Activated CD8-positive, alpha-beta memory T cell treated with anti-CD3 and anti-CD28 coated beads for 1 hour (primary cell): ENCODE data around the gene PLIN1.

Experiments used
- DNase-seq, 2 donors: peaks; one replicate each; pipeline ENCODE4 v3.0.0-alpha.2; 2020; ENCODE audit warnings: low read depth in 1 of 2; ENCODE audit errors: extremely low read depth in 1 of 2

PLIN1 gene

DNA sequence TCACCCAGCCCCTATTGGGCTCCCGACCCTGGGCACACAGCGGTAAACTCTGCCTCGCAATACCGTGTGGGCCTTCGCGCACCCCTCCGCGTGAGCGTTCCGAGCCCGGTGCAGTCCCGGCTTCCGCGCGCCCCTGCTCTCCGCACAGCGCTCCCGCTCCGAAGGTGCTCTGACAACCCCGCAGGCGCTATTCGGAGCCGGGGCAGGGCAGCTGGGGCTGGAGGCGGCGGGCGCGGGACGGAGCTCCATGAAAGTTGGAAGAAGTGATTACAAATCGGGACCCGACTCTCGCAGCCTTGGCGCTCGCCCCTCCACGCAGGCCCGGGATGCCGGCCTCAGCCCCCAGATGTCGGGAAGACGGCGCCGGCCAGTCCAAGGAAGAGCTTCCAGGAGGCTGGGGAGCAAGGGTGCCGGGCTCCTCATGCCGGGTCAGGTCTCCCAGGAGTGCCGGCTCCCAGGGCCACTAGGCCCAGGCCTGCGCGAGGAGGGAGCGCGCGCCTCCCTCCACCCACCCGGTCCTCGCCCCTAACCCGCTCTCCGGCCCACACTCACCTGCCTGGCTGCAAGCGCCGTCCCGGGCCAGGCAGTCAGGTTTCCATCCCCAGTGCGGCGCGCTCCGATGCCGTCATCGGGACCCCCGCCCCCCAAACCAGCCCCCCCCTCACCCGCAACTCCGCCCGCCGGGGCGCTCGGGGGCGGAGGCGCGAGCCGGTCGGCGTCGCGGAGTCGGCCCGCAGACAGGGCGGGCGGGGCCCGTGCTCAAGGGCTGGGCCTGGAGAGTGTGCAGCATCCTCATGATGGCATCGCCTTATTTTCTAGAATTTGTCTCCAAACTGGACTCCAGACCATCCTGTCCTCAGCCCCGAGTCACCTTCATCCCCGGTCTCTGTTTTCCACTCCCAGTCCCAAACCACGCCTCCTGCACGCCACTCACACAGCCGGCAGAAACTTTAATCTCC, 24.0 kb downstream of the PLIN1 start, which contains the start of gene KIF7:
Gene KIF7, minus strand, starts transcription at position 621 of the 959 bp plus-strand sequence. CDS start 2,537 bp downstream, outside the sequence.
- DNase-seq: no peak

DNA sequence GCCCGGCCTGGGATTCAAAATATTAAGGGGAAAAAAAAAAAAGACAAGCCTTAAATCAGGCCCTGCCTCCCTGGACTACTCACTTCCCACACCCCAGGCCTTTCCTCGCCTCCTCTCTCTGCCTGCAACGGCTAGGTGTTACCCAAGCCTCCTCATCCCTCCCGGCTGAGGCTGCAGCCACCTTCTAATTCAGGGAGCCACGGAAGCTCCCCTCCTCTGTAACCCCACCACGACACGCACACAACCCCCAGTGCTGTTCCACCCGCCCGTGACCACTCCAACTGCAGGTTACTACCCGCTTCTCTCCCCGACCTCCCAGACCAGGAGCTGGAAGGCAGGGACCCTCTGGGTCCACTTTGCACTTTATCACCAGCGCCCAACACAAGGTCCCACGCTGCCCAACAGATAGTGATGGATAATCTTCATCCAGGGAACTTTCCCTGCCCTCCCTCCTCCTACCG, 24.8 kb downstream of the PLIN1 start:
- DNase-seq: no peak

DNA sequence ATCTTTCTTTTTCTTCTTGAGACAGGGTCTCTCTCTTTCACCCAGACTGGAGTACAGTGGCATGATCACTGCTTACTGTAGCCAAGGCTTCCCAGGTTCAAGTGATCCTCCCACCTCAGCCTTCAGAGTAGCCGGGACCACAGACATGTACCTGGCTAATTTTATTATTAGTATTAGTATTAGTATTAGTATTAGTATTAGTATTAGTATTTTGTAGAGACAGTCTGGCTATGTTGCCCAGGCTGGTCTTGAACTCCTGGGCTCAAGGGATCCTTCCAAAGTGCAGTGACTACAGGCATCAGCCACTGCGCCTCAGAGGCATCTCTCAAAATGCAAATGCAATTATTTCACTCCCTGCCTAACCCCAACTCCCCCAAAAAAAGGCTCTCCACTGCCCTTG, 25.6 kb downstream of the PLIN1 start:
- no peak for DNase-seq

DNA sequence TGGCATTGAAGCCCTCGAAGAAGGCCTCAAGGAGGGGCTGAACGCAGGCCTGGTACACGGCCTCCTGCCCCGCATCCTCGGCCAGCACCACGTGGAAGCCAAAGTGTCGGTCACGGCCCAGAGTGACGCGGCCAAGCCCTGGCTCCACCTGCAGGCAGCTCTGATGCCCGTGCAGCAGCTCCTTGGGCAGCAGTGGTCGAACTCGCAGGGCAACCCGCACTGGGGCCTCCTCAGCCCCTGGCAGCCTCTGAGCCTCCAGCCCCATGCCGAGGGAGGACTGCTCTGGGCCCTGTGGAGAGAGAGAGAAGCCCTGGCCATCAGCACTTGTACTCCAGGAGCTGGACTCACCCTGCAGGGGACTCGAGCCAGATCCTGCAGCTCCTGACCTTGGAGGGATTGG, 26.5 kb downstream of the PLIN1 start:
- DNase-seq: no peak

DNA sequence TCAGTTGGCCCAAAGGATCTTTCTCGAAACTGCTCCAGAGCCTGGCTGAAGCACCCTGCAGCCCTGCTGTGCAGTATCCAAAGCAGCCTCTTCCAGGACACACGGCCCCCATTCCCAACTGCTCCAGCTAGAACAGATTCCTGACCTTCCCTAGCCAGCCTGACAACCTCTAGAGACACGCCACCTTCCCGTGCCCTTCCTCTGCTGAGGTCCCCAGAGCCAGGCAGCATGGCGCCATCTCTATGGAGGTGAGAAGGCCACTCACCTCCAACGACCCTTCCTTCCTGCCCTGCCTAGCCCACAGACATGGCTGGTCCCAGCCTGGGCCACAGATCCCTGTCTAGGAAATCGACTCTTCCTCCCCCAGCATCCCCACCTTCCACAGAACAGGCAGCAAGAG, 27.0 kb downstream of the PLIN1 start:
- no peak for DNase-seq

DNA sequence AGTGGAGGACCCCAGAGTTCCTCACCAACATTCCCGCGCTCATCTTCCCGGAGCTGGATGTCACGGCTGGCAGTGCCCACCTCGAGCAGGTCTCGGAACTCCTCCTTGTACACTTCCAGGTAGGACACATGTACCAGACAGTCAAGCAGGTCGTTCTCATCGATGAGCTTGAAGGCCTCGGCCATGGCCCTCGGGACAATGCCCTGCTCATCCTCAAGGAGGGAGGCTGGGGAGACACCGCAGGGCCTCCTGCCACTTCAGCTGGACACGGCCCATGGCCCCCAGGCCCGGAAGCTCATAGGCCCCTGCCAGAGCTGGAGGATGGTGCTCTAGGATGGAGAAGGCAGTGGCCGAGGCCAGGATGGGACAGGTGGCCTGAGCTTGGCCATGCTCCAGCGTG, 29.5 kb downstream of the PLIN1 start:
- no peak for DNase-seq

DNA sequence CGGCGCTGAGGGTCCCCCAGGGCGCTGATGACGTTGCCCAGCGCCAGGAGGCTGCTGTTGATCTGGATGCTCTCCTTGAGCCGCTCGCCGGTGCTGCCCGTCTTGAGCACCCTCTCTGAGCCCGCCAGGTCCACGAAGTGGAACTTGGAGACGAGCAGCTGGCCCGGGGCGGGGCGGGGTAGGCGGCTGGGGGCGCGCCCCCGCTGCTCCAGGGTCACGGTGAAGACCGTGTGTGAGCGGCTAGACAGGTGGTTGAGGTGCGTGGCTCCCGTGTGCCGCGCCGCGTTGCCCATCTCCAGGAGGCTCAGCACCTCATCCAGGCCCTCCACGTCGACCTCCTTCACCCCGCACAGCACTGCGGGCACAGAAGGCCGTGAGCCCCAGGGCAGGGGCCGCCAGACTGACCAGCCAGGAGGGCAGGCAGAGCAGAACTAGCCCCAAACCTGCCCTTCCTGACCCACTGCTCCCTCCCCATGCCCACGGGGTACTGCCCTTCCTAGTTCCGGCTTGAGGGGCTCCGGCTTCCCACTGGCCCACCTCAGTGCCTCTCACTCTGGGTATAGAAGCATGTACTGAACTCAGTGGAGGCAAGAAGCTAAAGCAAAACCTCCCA, 30.0 kb downstream of the PLIN1 start:
- DNase-seq: no peak

DNA sequence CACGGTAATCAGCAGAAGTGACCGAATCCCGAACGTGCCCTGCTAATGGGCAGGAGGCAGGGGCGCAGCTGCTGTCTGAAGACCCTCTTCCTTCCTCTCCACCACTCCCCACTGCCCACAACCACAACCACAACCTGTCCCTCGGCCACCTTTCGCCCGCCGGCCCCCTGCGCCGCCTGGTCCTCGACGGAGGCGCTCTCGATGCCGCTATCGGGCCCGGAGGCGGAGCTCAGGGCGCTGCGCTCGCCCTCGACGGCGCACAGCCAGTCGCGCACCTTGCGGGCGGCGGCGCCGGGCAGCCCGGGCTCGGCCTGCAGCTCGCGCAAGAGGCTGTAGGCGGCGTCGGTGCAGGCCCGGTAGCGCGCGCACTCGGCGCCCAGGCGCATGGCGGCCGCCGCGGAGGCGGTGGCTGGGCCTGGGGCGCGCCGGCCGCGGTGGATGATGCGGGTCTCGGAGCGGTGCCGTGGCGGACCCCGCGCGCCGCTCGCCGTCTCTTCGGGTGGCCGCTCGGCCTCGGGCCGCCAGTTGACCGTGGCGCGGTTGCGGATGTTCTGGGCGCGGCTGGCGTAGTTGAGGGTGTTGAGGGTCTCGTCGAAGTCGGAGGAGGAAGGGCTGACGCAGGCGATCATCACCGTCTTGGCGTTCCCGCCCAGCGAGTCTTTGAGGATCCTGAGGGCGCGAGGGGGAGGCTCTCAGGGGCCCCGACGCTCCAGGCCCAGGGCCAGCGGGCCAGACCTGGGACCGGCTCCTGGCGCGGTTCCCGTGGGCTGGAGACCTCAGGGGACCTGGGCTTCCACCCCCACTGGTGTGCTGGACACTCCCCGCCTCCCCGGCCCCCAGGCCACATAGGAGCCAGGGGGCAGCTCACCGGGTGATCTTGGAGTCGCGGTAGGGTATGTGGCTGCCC, 30.8 kb downstream of the PLIN1 start:
- DNase-seq: no peak

DNA sequence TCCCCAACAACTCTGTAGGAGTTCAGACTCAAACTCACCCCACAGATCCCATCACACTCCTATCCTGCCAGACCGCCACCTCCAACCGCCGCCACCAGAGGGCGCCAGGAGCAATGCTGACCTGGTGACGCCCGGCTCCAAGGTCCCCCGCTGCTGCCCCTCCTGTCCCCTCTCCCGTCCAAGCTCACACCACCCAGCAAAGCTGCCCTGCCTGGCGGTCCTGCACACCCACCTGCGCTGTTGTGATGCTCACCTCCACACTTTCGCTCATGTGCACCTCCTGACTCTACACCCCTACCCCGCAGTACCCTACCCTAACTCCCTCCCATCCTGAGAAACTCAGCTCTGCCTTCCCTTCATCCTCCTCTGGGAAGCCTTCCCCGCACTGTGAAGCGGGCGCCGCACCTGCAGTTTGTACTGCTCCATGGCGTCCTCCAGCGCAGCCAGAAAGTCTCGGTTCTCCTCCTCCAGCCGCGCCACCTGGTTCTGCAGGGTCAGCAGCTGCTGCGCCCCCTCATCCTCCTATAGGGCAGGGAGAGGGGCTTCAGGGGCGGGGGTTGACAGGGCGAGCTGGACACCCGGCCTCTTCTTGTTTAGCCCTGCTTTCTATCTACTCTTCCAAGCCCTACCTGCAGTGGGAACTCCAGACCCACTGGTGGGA, 31.8 kb downstream of the PLIN1 start:
- DNase-seq: peak; percentile 17 to 42

DNA sequence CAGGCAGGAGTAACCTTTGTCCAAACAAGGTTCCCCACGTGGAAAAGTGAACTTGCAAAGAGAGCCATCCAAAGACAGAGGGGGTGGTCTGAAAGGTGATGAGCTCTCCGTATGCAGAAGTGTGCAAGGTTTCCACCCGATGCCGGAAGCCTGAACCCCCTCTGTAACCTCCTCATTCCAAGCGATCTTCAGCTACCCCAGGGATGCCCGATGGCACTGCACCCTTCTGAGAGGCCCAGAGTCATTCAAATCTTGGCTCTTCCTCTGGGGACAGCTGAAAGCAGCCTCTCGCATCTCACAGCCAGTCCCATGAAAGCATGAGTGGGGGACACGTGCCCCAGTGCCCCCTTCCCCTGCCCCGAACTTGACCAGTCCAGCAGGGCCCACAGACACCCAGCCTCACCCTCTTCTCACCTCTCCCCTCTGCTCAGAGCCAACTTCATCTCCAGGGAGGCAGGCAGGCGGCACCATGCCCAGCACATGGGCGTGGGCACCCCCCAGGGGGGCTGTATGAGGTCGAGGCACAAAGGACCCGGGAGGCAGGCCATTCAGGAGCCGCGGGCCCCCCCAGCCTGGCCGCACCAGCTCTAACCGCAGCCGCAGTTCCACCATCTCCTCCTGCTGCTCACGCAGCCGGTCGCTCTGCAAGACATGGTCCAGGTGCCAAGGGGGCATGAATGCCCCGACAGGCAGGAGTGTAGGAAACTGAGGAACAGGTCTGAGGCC, 32.6 kb downstream of the PLIN1 start:
- no peak for DNase-seq

DNA sequence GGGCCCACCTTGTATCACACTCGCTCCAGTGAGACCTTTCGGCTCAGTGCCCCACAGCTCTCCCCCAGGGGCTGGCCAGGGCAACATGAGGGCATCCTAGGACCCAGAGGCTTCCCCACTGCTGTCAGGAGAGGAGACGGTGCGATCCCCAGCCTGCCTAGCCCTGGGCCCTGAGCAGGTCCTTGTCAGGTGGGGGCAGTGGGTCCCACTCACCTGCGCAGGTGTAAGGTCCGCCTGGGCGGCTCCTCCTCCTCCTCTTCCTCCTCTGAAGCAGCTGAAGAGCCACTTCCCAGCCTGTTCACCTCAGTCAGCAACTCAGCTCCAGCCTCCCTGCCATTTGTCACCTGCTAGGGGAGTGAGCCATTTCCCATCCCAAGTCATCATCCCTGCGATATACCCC, 33.5 kb downstream of the PLIN1 start:
- DNase-seq: no peak

DNA sequence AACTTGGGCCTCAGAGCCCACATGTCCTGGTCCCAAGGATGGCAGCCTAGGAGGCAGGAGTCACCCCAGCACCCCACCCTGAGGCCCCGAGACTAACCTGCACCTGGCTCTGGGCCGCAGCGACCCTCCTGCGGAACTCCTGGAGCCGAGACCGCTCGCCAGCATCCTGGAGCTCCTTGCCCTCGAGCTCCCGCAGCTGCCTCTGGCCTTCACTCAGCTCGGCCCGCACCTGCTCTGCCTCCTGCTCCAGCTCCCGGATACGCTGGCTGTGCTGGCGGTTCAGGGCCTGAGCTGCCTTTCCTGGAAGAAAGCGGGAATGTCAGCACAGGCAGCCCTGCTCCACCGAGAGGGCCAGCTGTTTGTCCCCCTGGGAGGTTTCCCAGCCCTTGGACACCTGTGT, 37.1 kb downstream of the PLIN1 start:
- no peak for DNase-seq

DNA sequence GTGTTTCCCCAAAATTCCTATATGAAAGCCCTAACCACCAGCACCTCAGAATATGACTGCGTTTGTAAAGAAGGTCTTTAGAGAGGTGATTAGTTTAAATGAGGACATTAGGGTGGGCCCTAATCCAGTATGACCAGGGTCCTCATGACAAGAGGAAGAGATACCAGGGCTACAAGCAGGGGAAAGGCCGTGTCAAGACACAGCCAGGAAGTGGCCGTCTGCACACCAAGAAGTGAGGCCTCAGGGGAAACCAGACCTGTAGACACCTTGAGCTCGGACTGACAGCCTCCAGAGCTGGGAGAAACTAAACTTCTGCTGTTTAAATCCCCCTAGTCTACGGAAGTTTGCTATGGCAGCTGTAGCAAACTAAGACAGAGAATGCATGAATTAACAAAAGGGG, 38.1 kb downstream of the PLIN1 start:
- DNase-seq: no peak

DNA sequence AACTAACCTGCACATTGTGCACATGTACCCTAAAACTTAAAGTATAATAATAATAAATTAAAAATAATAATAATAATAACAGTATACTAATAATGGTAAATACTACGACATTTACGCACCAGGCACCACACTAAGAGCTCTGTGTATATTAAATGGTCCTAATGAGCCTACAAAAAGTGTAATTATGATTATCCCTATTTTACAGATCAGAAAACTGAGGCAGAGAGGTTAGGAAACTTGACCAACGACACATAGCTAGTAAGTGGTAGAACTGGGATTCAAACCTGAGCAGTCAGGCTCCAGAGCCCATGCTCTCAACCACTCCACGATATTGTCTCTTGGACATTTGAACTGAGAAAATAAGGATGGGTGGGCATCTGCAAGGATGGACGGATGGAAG, 38.9 kb downstream of the PLIN1 start:
- no peak for DNase-seq

DNA sequence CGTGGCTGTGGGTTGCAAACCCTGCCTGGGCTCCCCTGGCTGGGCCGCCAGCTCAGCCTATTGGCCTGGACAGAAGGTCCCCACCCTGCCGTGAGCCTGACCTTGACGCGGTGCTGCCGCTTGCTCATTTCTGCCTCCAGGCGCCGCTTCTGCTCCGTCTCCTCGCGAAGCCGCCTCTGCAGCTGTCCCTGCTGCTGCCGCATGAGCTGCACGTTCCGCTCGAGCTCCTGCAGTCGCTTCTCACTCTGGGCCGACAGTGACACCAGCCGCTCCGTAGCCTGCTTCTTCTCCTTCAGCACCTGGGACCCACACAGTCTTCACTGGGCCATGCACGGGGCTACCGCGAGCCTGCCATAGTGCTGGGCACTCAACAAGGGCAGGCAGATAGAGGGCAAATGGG, 45.6 kb downstream of the PLIN1 start:
- DNase-seq: no peak

DNA sequence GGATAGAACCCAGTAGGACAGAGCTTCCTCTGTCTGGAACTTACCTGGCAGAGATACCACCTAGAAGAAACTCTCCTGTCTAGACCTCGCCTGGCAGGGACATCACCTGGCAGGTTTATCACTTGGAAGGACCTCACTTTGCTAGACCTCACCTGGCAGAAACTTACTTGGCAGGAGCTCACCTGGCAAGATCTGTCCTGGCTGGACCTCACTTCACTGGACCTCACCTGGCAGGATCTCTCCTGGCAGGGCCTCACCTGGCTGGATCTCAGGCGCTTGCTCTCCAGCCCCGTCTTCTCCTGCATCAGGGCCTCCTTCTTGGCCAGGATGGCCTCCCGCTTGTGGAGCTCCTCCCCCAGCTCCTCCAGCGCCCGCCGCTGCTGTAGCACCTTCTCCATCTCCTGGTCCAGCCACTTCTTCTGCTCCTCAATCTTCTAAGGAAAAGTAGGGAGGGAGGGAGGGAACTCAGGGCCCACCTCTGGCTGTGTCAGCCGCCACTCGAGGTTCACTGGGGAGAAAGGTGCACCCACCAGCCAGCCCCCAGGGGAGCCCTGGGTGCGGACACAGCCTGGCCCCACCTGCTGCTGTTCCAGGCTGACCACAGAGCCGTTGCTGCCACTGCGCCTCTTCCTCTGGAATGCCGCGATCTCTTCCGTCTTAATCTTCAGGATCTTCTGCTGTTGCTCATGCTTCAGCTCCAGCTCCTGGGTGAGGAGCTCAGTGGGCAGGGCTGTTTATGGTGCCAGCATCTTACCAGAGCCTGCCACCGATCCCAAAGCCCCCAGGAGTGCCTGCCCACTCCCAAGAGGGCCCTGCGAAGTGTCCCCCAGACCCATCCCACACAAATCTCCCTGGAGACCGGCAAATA, 46.4 kb downstream of the PLIN1 start:
- no peak for DNase-seq

DNA sequence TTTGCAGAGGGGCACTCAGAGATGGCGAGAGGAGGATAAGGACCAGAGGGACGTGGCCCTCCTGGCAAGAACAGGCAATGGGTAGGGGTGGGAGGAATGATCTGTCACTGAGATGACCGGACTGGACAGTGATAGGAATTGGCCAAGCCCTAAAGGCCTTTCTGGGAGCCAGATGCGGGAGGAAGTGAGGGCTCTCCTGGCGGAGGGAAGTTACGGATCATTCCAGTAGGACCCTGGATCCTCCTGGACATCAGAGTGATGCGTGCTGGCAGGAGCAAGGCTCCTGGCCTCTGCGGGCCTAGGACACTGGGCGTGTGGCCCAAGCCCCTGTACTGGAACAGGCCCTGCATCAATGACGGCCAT, 47.3 kb downstream of the PLIN1 start:
- DNase-seq: no peak

DNA sequence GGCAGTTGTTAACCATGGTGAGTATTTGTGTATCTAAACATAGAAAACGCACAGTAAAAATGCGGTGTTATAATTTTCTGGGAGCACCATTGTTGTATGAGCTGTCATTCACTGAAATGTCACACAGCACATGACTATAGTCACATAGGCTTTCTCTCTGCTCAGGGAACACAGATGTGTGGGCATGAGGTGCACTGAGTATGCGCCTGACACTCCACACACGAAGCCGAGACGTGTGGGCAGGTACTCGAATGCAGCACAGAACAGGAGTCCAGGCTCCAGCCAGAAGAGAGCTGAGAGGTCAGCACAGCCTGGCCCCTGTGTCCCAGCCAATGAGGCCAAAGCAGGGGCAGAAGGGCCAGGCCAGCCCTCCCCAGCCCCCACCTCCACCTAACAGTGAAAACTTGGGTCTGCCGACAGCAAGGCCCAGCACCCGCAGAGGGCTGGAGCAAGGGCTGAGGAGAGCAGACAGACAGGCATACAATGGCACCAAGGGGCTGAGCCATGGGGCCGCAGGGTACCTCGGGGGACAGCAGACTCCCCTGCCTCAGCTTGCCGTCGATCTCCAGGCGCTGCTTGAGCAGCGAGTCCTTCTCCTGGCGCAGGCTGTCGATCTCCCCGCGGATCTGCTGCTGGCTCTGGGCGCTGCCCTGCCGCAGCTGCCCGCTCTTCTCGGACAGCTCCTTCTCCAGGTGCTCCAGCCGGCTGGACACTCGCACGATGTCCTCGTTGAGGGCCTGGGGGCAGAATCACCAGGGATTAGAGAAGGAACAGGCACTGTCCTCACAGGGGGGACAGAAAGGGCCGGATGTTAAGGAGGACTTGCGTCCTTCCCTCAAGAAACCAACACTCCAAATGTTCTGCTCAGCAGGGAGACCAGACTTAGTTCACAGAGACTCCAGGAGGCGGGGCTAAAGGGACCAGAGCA, 47.9 kb downstream of the PLIN1 start:
- no peak for DNase-seq
